CD4-positive, alpha-beta T cell (primary cell): Measurements from ENCODE around the gene PCDHGA4. TPM values are rescaled to one million over a fixed set of nuclear protein-coding genes. Genes with fewer than 3 reads are reported as not detected.
A peak's percentile ranks its signal among the peaks of the same experiment; 100 is the strongest.

ENCODE experiments used
- ATAC-seq: fragments of 200-7000 bp; cut with Tn5 transposase; one replicate; pipeline ENCODE4 v1.10.0; 2022; ENCODE audit warnings: mild to moderate bottlenecking; ENCODE audit not compliant: poor library complexity
- CTCF ChIA-PET: fragments of 350-600 bp; sonication (Branson Sonifier 250); formaldehyde crosslinking; loops from one replicate; lab custom pipeline; 2021; ENCODE audit warnings: antibody characterized with exemption, inconsistent platforms; lab: Charles Lee
- POLR2A ChIA-PET: fragments of 350-600 bp; sonication (Branson Sonifier 250); formaldehyde crosslinking; loops from one replicate; lab custom pipeline; 2021; ENCODE audit warnings: antibody characterized with exemption, inconsistent platforms; lab: Charles Lee
- DNase-seq, 14 experiments: peaks; one replicate each; pipeline ENCODE4 v3.0.0-alpha.2; 2013 to 2020; ENCODE audit warnings: mixed read lengths in 2 of 14
- H3K27ac ChIP-seq, 2 donors: one replicate each; pipeline versions ENCODE4 v1.5.1 to v1.7.0; 2013; ENCODE audit warnings: low read length in 2 of 2, low read depth in 1 of 2, mild to moderate bottlenecking in 1 of 2
- H3K27me3 ChIP-seq, 2 experiments: 1 replicate in 1 of 2; 2 replicates in 1 of 2; pipeline versions ENCODE4 v1.6.1 to v1.7.0; 2013; ENCODE audit warnings: low read length in 2 of 2, control low read depth in 1 of 2, mild to moderate bottlenecking in 1 of 2, moderate library complexity in 1 of 2; ENCODE audit not compliant: insufficient read depth in 2 of 2, control insufficient read depth in 1 of 2
- H3K36me3 ChIP-seq: one replicate; pipeline ENCODE4 v1.6.1; 2013; ENCODE audit warnings: low read length, control low read depth; ENCODE audit not compliant: insufficient read depth
- H3K4me1 ChIP-seq: one replicate; pipeline ENCODE4 v1.6.1; 2013; ENCODE audit warnings: low read length, control low read depth; ENCODE audit not compliant: insufficient read depth
- H3K4me3 ChIP-seq: one replicate; pipeline ENCODE4 v1.5.1; 2013; ENCODE audit warnings: mild to moderate bottlenecking, low read length, moderate library complexity
- H3K9me3 ChIP-seq, 2 experiments: 1 replicate in 1 of 2; 2 replicates in 1 of 2; pipeline versions ENCODE4 v1.6.1 to v1.7.0; 2013; ENCODE audit warnings: low read length in 2 of 2, mild to moderate bottlenecking in 2 of 2, control low read depth in 1 of 2, moderate library complexity in 1 of 2; ENCODE audit not compliant: control insufficient read depth in 1 of 2, insufficient read depth in 1 of 2
- H3K27ac Mint-ChIP-seq: one replicate; pipeline ENCODE4 v1.8.0; 2020; ENCODE audit warnings: mixed read lengths
- H3K27me3 Mint-ChIP-seq: one replicate; pipeline ENCODE4 v1.8.0; 2021; ENCODE audit warnings: mixed read lengths
- H3K36me3 Mint-ChIP-seq: one replicate; pipeline ENCODE4 v1.8.0; 2021; ENCODE audit warnings: low read depth, mixed read lengths
- H3K4me1 Mint-ChIP-seq: one replicate; pipeline ENCODE4 v1.8.0; 2021; ENCODE audit warnings: low read depth, mixed read lengths
- H3K4me3 Mint-ChIP-seq: one replicate; pipeline ENCODE4 v1.8.0; 2020; ENCODE audit warnings: mild to moderate bottlenecking, mixed read lengths
- H3K9me3 Mint-ChIP-seq: one replicate; pipeline ENCODE4 v1.8.0; 2020; ENCODE audit warnings: mixed read lengths
- CTCF ChIP-seq: fragments of 200-600 bp; IDR thresholded peaks from one replicate; pipeline ENCODE4 v1.8.0; 2022; ENCODE audit warnings: antibody characterized with exemption, mild to moderate bottlenecking
- intact Hi-C, 2 experiments: fragments of 100-400 bp; cut with DNase I in 1 of 2; cut with micrococcal nuclease in 1 of 2; formaldehyde crosslinking; loops; one replicate each; pipeline versions ENCODE4 v1.15.1 to v1.9.0; 2023 to 2025; cut with DNase I, micrococcal nuclease
- total RNA-seq, 174 experiments: library from RNA in 2 of 174; stranded (reverse) in 2 of 174; gene quantifications; one replicate each; pipeline ENCODE4 v1.2.3 and lab custom pipeline; 2021 to 2026

The PCDHGA4 gene
- total RNA-seq, 2 experiments from 2014 or later, result 0.08 TPM

GRCh38 chr5:141356950-141357349 lies 2.1 kb downstream of the PCDHGA4 start:
- H3K9me3 ChIP-seq, result peaks cover 27 to 48% of the 10 kb centered on the region in 2 experiments
- peaks cover 32% of the 10 kb centered on the region for H3K36me3 Mint-ChIP-seq
- ChIA-PET CTCF (no interaction called here), POLR2A (no interaction called here)
- DNase-seq (no peak), ATAC-seq (no peak)
- peaks cover 94% of the 10 kb centered on the region for H3K27me3 Mint-ChIP-seq
- H3K27ac ChIP-seq, result no peak overlapping the region
- H3K27ac Mint-ChIP-seq, result no peak overlapping the region
- H3K27me3 ChIP-seq, result peaks cover 46 to 83% of the 10 kb centered on the region in 2 experiments
- H3K36me3 ChIP-seq, result no peaks in the 10 kb centered on the region
- peaks cover 9% of the 10 kb centered on the region for H3K4me1 ChIP-seq
- TF ChIP-seq CTCF, result no peak
- intact Hi-C loops, result no loop called here
- peaks cover 6% of the 10 kb centered on the region for H3K4me1 Mint-ChIP-seq
- H3K4me3 Mint-ChIP-seq, result no peak overlapping the region
- H3K4me3 ChIP-seq, result no peak overlapping the region
- peaks cover 22% of the 10 kb centered on the region for H3K9me3 Mint-ChIP-seq

GRCh38 chr5:141359790-141360426 lies 5.1 kb downstream of the PCDHGA4 start, which contains the start of gene PCDHGB2:
PCDHGB2 (plus strand) TSS chr5:141359994; CDS start chr5:141360136, 142 bp downstream.
- H3K27me3 ChIP-seq, result peaks cover 55 to 88% of the 10 kb centered on the region in 2 experiments
- H3K27me3 Mint-ChIP-seq, result peaks cover 91% of the 10 kb centered on the region
- peak within 1 kb of the TSS; percentile 45 for H3K4me3 ChIP-seq
- H3K36me3 Mint-ChIP-seq, result peaks cover 42% of the 10 kb centered on the region
- ChIA-PET CTCF (interaction anchor here (0.9 to 1.5 kb wide), 2 partner anchors 10 to 204 kb away, joined by 3 to 6 read pairs; partner anchors contain the start of gene PCDHGB3), POLR2A (no interaction called here)
- H3K9me3 Mint-ChIP-seq, result peaks cover 28% of the 10 kb centered on the region
- H3K4me3 Mint-ChIP-seq, result peak within 1 kb of the TSS; percentile 81
- no peak within 1 kb of the TSS for H3K27ac Mint-ChIP-seq
- no peak for ATAC-seq
- H3K4me1 ChIP-seq, result peaks cover 8% of the 10 kb centered on the region
- peaks cover 44 to 52% of the 10 kb centered on the region in 2 experiments for H3K9me3 ChIP-seq
- intact Hi-C loops, result loop anchor here (10.0 kb wide), 2 partner anchors 55 to 135 kb away; partner anchors contain the start of genes PCDHB14 (in 1 of the 2), PCDHGA10 (in 1 of the 2) and PCDHGB7 (in 1 of the 2)
- H3K36me3 ChIP-seq, result no peaks in the 10 kb centered on the region
- no peak within 1 kb of the TSS for H3K27ac ChIP-seq
- peaks cover 6% of the 10 kb centered on the region for H3K4me1 Mint-ChIP-seq
- no peak for TF ChIP-seq CTCF
- peak in 3 of 14 experiments; percentile 48 to 58 (median 50) for DNase-seq

- Histone ChIP-seq H3K4me1 (peaks cover 3% of the 10 kb centered on the region), H3K36me3 (no peaks in the 10 kb centered on the region), H3K27me3 (peaks cover 55 to 88% of the 10 kb centered on the region in 2 experiments), H3K4me3 (no peak overlapping the region), H3K27ac (no peak overlapping the region), H3K9me3 (peaks cover 44 to 52% of the 10 kb centered on the region in 2 experiments)
- ChIA-PET POLR2A (no interaction called here), CTCF (interaction anchor here (0.9 kb wide), 1 partner anchor 10 kb away, joined by 3 read pairs; the partner anchor contains the start of gene PCDHGB3)
- Mint-ChIP-seq H3K4me1 (peaks cover 6% of the 10 kb centered on the region), H3K4me3 (no peak overlapping the region), H3K9me3 (peaks cover 32% of the 10 kb centered on the region), H3K36me3 (peaks cover 47% of the 10 kb centered on the region), H3K27me3 (peaks cover 91% of the 10 kb centered on the region), H3K27ac (no peak overlapping the region)
- no peak for DNase-seq
- no peak for TF ChIP-seq CTCF
- intact Hi-C loops, result loop anchor here (10.0 kb wide), 2 partner anchors 54 to 136 kb away; partner anchors contain the start of genes PCDHB14 (in 1 of the 2), PCDHGA10 (in 1 of the 2) and PCDHGB7 (in 1 of the 2)
- no peak for ATAC-seq
Measured at GRCh38 chr5:141360685-141361084, 5.9 kb downstream of the PCDHGA4 start.
